ENCODE data around the gene POPDC2. TPM values are rescaled to one million over a fixed set of nuclear protein-coding genes. Genes with fewer than 3 reads are reported as not detected.

Gene POPDC2
- total RNA-seq, 2 experiments from 2014 or later = 2.1 to 2.3 TPM

- Mint-ChIP-seq H3K27ac (no peak overlapping the region), H3K36me3 (peaks cover 20% of the 10 kb centered on the region), H3K27me3 (no peaks in the 10 kb centered on the region), H3K9me3 (no peaks in the 10 kb centered on the region), H3K4me1 (ENCODE audit: low read depth) (peaks cover 5% of the 10 kb centered on the region), H3K4me3 (no peak overlapping the region)
- intact Hi-C loops (cut with micrococcal nuclease) = no loop called here
- no peak for DNase-seq
- CTCF ChIA-PET = interaction anchor here (0.7 to 1.2 kb wide), 2 partner anchors 10 to 751 kb away, joined by 3 read pairs; no protein-coding TSS in a partner anchor
- POLR2A ChIA-PET = no interaction called here
Observed at GRCh38 chr3:119665954-119666559, 5.7 kb upstream of the POPDC2 start.

- Mint-ChIP-seq H3K36me3 (peaks cover 14% of the 10 kb centered on the region), H3K9me3 (no peaks in the 10 kb centered on the region), H3K27me3 (no peaks in the 10 kb centered on the region), H3K27ac (no peak overlapping the region), H3K4me3 (no peak overlapping the region), H3K4me1 (ENCODE audit: low read depth) (peaks cover 2% of the 10 kb centered on the region)
- CTCF ChIA-PET = interaction anchor here (1.0 kb wide), 1 partner anchor 64 kb away, joined by 4 read pairs; no protein-coding TSS in a partner anchor
- POLR2A ChIA-PET = no interaction called here
- intact Hi-C loops (cut with micrococcal nuclease) = no loop called here
- DNase-seq = no peak
Observed at GRCh38 chr3:119664850-119665379, 4.5 kb upstream of the POPDC2 start.

GRCh38 chr3:119664370-119664769, 4.0 kb upstream of the POPDC2 start:
- ChIA-PET CTCF (interaction anchor here (1.0 kb wide), 1 partner anchor 64 kb away, joined by 4 read pairs; no protein-coding TSS in a partner anchor), POLR2A (no interaction called here)
- H3K27me3 Mint-ChIP-seq = no peaks in the 10 kb centered on the region
- no peak overlapping the region for H3K27ac Mint-ChIP-seq
- no peak for DNase-seq
- no peaks in the 10 kb centered on the region for H3K9me3 Mint-ChIP-seq
- no peaks in the 10 kb centered on the region for H3K4me1 Mint-ChIP-seq (ENCODE audit: low read depth)
- no peak overlapping the region for H3K4me3 Mint-ChIP-seq
- H3K36me3 Mint-ChIP-seq = peaks cover 14% of the 10 kb centered on the region
- intact Hi-C loops (cut with micrococcal nuclease) = no loop called here

DNA sequence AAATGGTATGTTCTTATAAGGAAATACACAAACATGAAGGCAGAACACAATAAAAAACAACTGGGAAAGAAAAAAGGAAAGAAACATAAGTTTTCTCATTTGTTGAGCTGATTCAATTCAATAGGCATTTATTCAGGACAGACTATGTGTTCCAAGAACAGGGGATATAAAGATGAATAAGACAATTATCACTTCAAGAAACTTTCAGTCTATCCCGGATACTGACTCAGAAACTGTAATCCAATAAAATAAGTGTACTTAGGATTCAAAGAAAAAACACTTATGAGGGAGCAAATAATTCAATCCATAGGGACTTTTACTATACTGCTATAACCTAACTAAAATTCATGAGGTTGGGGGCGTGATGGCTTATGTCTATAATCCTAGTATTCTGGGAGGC, 3.5 kb upstream of the POPDC2 start:
- no peak for DNase-seq
- ChIA-PET POLR2A (no interaction called here), CTCF (interaction anchor here (0.5 to 1.4 kb wide), 2 partner anchors 27 to 289 kb away, joined by 3 read pairs; no protein-coding TSS in a partner anchor)
- Mint-ChIP-seq H3K27me3 (no peaks in the 10 kb centered on the region), H3K36me3 (peaks cover 14% of the 10 kb centered on the region), H3K4me1 (ENCODE audit: low read depth) (no peaks in the 10 kb centered on the region), H3K27ac (peak overlapping the region; percentile 51), H3K9me3 (no peaks in the 10 kb centered on the region), H3K4me3 (no peak overlapping the region)
- intact Hi-C loops (cut with micrococcal nuclease) = no loop called here

GRCh38 chr3:119662604-119663373, 2.4 kb upstream of the POPDC2 start:
- H3K27ac Mint-ChIP-seq = no peak overlapping the region

DNA sequence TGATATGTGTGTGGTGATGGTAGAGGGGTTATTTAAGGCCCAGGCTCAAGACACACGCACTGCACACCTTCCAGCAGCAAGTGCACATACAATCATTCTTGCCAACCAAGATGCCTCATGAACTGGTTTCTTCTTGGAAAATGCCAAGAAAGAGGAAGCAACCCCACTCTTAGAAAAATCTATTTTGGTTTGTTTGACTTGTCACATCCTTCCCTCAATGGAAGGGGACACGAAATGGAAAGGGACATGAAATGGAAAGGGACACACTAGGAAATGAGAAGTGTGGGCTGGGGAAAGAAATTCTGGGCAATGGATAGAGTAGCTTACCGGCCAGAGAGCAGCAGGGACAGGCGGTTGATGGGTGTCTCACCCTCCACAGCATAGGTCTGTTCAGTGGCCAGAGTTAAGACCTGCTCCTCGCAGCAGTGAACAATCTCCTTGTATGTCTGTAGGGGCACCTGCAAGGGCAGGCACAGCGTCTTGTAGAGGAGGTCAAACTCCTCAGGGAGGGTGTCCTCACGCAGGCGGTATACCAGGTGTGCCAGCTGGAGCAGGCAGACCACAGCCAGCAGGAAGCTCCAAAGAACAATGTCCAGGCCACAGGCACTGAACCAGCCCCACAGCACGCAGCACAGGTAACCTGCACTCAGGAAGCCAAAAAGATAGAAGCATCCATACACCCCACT, 640 bp downstream of the POPDC2 start:
- H3K4me1 Mint-ChIP-seq (ENCODE audit: low read depth) = no peaks in the 10 kb centered on the region
- DNase-seq = no peak
- POLR2A ChIA-PET = no interaction called here
- H3K36me3 Mint-ChIP-seq = peaks cover 10% of the 10 kb centered on the region
- no peaks in the 10 kb centered on the region for H3K9me3 Mint-ChIP-seq
- CTCF ChIA-PET = no interaction called here
- H3K27ac Mint-ChIP-seq = no peak overlapping the region
- intact Hi-C loops (cut with micrococcal nuclease) = no loop called here
- no peak overlapping the region for H3K4me3 Mint-ChIP-seq
- H3K27me3 Mint-ChIP-seq = no peaks in the 10 kb centered on the region

More at GRCh38 chr3:119662604-119663373, 2.4 kb upstream of the POPDC2 start:
- no peaks in the 10 kb centered on the region for H3K4me1 Mint-ChIP-seq (ENCODE audit: low read depth)
- no peak for DNase-seq
- no peaks in the 10 kb centered on the region for H3K9me3 Mint-ChIP-seq
- H3K36me3 Mint-ChIP-seq = peaks cover 13% of the 10 kb centered on the region
- ChIA-PET CTCF (interaction anchor here (1.4 kb wide), 1 partner anchor 26 kb away, joined by 3 read pairs; no protein-coding TSS in a partner anchor), POLR2A (no interaction called here)
- intact Hi-C loops (cut with micrococcal nuclease) = no loop called here
- H3K27me3 Mint-ChIP-seq = no peaks in the 10 kb centered on the region
- H3K4me3 Mint-ChIP-seq = no peak overlapping the region

GRCh38 chr3:119658994-119659393, 1.4 kb downstream of the POPDC2 start:
- intact Hi-C loops (cut with micrococcal nuclease) = no loop called here
- ChIA-PET CTCF (no interaction called here), POLR2A (no interaction called here)
- Mint-ChIP-seq H3K9me3 (no peaks in the 10 kb centered on the region), H3K27ac (no peak overlapping the region), H3K36me3 (peaks cover 10% of the 10 kb centered on the region), H3K4me1 (ENCODE audit: low read depth) (no peaks in the 10 kb centered on the region), H3K4me3 (no peak overlapping the region), H3K27me3 (no peaks in the 10 kb centered on the region)
- no peak for DNase-seq

- Mint-ChIP-seq H3K27ac (no peak overlapping the region), H3K4me3 (no peak overlapping the region), H3K9me3 (no peaks in the 10 kb centered on the region), H3K27me3 (no peaks in the 10 kb centered on the region), H3K36me3 (peaks cover 10% of the 10 kb centered on the region), H3K4me1 (ENCODE audit: low read depth) (no peaks in the 10 kb centered on the region)
- intact Hi-C loops (cut with micrococcal nuclease) = no loop called here
- DNase-seq = no peak
- ChIA-PET POLR2A (no interaction called here), CTCF (interaction anchor here (0.6 to 1.0 kb wide), 2 partner anchors 15 to 50 kb away, joined by 3 read pairs; no protein-coding TSS in a partner anchor)
Observed at GRCh38 chr3:119657887-119658702, 2.3 kb downstream of the POPDC2 start.

DNA sequence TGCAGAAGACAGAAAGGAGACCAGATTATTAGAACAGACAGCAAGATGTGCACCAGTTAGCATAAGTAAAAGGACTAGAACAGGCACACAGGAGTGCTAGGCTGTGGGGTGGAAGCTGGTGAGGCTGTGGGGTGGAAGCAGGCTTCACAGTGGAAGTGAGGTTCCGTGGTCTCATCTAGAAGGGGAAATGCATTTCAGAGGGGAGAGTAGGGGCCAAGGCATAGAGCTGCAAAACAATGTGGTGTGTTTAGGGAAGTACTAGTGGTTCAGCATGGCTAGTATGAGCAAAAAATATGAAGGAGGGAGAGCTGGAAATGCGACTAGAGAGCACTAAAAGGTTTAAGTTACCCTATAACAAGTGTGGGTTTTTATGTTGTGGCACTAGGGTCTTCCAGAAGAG, 6.5 kb downstream of the POPDC2 start:
- POLR2A ChIA-PET = no interaction called here
- no peaks in the 10 kb centered on the region for H3K9me3 Mint-ChIP-seq
- no peaks in the 10 kb centered on the region for H3K4me1 Mint-ChIP-seq (ENCODE audit: low read depth)
- no peak overlapping the region for H3K4me3 Mint-ChIP-seq
- intact Hi-C loops (cut with micrococcal nuclease) = no loop called here
- DNase-seq = no peak
- H3K27ac Mint-ChIP-seq = no peak overlapping the region
- H3K27me3 Mint-ChIP-seq = no peaks in the 10 kb centered on the region
- peaks cover 5% of the 10 kb centered on the region for H3K36me3 Mint-ChIP-seq
- CTCF ChIA-PET = no interaction called here

- H3K9me3 Mint-ChIP-seq = no peaks in the 10 kb centered on the region
- ChIA-PET CTCF (no interaction called here), POLR2A (no interaction called here)
- H3K4me3 Mint-ChIP-seq = no peak overlapping the region
- H3K27ac Mint-ChIP-seq = no peak overlapping the region
- no peak for DNase-seq
- intact Hi-C loops (cut with micrococcal nuclease) = no loop called here
- H3K27me3 Mint-ChIP-seq = no peaks in the 10 kb centered on the region
- H3K4me1 Mint-ChIP-seq (ENCODE audit: low read depth) = no peaks in the 10 kb centered on the region
- H3K36me3 Mint-ChIP-seq = peaks cover 13% of the 10 kb centered on the region
Observed at GRCh38 chr3:119652306-119653033, 7.9 kb downstream of the POPDC2 start.

DNA sequence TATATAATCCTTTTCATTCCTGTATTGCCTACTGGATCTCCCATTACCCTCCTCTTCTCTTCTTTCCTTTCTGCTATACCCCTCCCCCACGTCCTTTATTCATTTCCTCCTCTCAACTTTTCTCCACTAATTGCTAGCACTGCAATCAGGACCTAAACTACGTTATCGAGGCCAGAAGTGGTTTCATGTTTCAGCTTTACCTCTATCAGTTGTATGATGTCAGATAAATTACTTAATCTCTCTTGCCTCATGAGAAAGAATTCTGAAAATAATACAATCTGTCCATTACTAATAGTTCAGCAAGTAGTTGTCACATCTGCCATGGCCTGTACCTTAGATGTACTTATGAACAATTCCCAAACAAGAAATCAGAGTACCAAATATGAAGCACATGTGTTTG, 10.6 kb downstream of the POPDC2 start:
- Mint-ChIP-seq H3K9me3 (no peaks in the 10 kb centered on the region), H3K36me3 (peaks cover 13% of the 10 kb centered on the region), H3K27me3 (no peaks in the 10 kb centered on the region), H3K4me1 (ENCODE audit: low read depth) (no peaks in the 10 kb centered on the region), H3K4me3 (no peak overlapping the region), H3K27ac (no peak overlapping the region)
- intact Hi-C loops (cut with micrococcal nuclease) = no loop called here
- ChIA-PET POLR2A (interaction anchor here (0.6 to 1.0 kb wide), 2 partner anchors 27 to 356 kb away, joined by 3 read pairs; no protein-coding TSS in a partner anchor), CTCF (no interaction called here)
- no peak for DNase-seq
